ENCODE measurements around the gene PTPRT. TPM values are rescaled to one million over a fixed set of nuclear protein-coding genes. Genes with fewer than 3 reads are reported as not detected.

Gene PTPRT
- total RNA-seq, 1 experiment from 2014 or later = not detected

GRCh38 chr20:42941629-42942028, 248.1 kb downstream of the PTPRT start:
- no peak for TF ChIP-seq JUND (IDR thresholded peaks at IDR 0.05)
- no peak for TF ChIP-seq MAX (IDR thresholded peaks at IDR 0.05)
- TF ChIP-seq ELF1 (IDR thresholded peaks at IDR 0.05; ENCODE audit: borderline replicate concordance, low read depth) = no peak
- TF ChIP-seq ZNF274 (IDR thresholded peaks at IDR 0.05; ENCODE audit: low read depth, low read length) = no peak
- TF ChIP-seq, protein P1, sequence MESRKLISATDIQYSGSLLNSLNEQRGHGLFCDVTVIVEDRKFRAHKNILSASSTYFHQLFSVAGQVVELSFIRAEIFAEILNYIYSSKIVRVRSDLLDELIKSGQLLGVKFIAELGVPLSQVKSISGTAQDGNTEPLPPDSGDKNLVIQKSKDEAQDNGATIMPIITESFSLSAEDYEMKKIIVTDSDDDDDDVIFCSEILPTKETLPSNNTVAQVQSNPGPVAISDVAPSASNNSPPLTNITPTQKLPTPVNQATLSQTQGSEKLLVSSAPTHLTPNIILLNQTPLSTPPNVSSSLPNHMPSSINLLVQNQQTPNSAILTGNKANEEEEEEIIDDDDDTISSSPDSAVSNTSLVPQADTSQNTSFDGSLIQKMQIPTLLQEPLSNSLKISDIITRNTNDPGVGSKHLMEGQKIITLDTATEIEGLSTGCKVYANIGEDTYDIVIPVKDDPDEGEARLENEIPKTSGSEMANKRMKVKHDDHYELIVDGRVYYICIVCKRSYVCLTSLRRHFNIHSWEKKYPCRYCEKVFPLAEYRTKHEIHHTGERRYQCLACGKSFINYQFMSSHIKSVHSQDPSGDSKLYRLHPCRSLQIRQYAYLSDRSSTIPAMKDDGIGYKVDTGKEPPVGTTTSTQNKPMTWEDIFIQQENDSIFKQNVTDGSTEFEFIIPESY (IDR thresholded peaks at IDR 0.05; ENCODE audit: extremely low read depth, insufficient replicate concordance, low read length) = no peak
- no peak for TF ChIP-seq RAD21 (IDR thresholded peaks at IDR 0.05; ENCODE audit: low read depth)
- no peak for TF ChIP-seq POLR2AphosphoS5 (IDR thresholded peaks at IDR 0.05; ENCODE audit: low read depth, low read length)
- no peak for TF ChIP-seq FOSL1 (IDR thresholded peaks at IDR 0.05; ENCODE audit: low read depth)
- no peak for TF ChIP-seq YY1 (IDR thresholded peaks at IDR 0.05; ENCODE audit: extremely low read depth, insufficient replicate concordance, low read depth, low read length)
- TF ChIP-seq TCF7L2 (IDR thresholded peaks at IDR 0.05; ENCODE audit: borderline replicate concordance, extremely low read depth, insufficient read depth, insufficient read length) = no peak
- TF ChIP-seq SP1 (IDR thresholded peaks at IDR 0.05; ENCODE audit: low read depth) = no peak
- no peak for TF ChIP-seq CTCF (IDR thresholded peaks at IDR 0.05 in 2 of 3, conservative IDR thresholded peaks at IDR 0.05 in 1 of 3; ENCODE audit: borderline replicate concordance in 1 of 3, insufficient read depth in 1 of 3, low read depth in 2 of 3, low read length in 2 of 3)
- TF ChIP-seq POLR2A (IDR thresholded peaks at IDR 0.05; ENCODE audit: borderline replicate concordance, extremely low read depth, insufficient read depth, insufficient read length) = no peak
- no peak for TF ChIP-seq ZFX (IDR thresholded peaks at IDR 0.05)
- TF ChIP-seq CEBPB (IDR thresholded peaks at IDR 0.05; ENCODE audit: low read depth) = no peak
- TF ChIP-seq EZH2phosphoT487 (IDR thresholded peaks at IDR 0.05; ENCODE audit: borderline replicate concordance) = no peak
- TF ChIP-seq SIN3A (IDR thresholded peaks at IDR 0.05; ENCODE audit: low read depth) = no peak
- no peak for TF ChIP-seq EZH2 (IDR thresholded peaks at IDR 0.05)
- DNase-seq (ENCODE audit: low read depth, low spot score) (no peak), ATAC-seq (no peak)
- CTCF ChIA-PET = no interaction called here
- H3K4me1 ChIP-seq (ENCODE audit: control insufficient read depth in 1 of 2, insufficient read depth in 2 of 2, low read length in 2 of 2) = no peaks in the 10 kb centered on the region
- H3K9ac ChIP-seq (ENCODE audit: low read length) = no peak overlapping the region
- H3K4me2 ChIP-seq (ENCODE audit: low read length) = no peak overlapping the region
- intact Hi-C loops (cut with micrococcal nuclease) = no loop called here
- no peaks in the 10 kb centered on the region for H4K20me1 ChIP-seq (ENCODE audit: insufficient read depth)
- no peak overlapping the region for H3K27ac ChIP-seq (ENCODE audit: low read depth, low read length)
- no peaks in the 10 kb centered on the region for H3K79me2 ChIP-seq (ENCODE audit: insufficient read depth, low read length)
- no peaks in the 10 kb centered on the region for H3K9me2 ChIP-seq (ENCODE audit: insufficient read depth)
- no peak overlapping the region for H2AFZ ChIP-seq (ENCODE audit: low read depth, low read length, poor library complexity, severe bottlenecking)
- H3K36me3 ChIP-seq (ENCODE audit: control insufficient read depth in 1 of 2, insufficient read depth in 2 of 2, low read length in 2 of 2) = no peaks in the 10 kb centered on the region
- RAD21 ChIA-PET (ENCODE audit: low non-redundant PET in 1 of 2, low total read pairs in 2 of 2, uncharacterized antibody in 2 of 2, unreplicated experiment in 2 of 2) = no interaction called here
- no peaks in the 10 kb centered on the region for H3K27me3 ChIP-seq (ENCODE audit: insufficient read depth, low read length)
- POLR2A ChIA-PET = no interaction called here
- no peak overlapping the region for H3K4me3 ChIP-seq (replicated peaks in 1 of 2; ENCODE audit: low read depth in 1 of 2, low read length in 2 of 2)
- BruUV-seq (replicated peaks) = no TSS peak
- peaks cover 3 to 19% of the 10 kb centered on the region in 2 experiments; a peak in 2 of 4 replicates for H3K9me3 ChIP-seq (ENCODE audit: control insufficient read depth in 1 of 2, insufficient read depth in 1 of 2, low read depth in 1 of 2, low read length in 2 of 2)

Measured in HCT116 (cell line).